ENCODE measurements around the gene TCHP.
"Not testable (repeated sequence)": the region's sequence is repeated elsewhere in the genome, so short reads cannot be mapped to it uniquely, and the experiment has no call there.

TCHP gene, protein sequence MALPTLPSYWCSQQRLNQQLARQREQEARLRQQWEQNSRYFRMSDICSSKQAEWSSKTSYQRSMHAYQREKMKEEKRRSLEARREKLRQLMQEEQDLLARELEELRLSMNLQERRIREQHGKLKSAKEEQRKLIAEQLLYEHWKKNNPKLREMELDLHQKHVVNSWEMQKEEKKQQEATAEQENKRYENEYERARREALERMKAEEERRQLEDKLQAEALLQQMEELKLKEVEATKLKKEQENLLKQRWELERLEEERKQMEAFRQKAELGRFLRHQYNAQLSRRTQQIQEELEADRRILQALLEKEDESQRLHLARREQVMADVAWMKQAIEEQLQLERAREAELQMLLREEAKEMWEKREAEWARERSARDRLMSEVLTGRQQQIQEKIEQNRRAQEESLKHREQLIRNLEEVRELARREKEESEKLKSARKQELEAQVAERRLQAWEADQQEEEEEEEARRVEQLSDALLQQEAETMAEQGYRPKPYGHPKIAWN

DNA sequence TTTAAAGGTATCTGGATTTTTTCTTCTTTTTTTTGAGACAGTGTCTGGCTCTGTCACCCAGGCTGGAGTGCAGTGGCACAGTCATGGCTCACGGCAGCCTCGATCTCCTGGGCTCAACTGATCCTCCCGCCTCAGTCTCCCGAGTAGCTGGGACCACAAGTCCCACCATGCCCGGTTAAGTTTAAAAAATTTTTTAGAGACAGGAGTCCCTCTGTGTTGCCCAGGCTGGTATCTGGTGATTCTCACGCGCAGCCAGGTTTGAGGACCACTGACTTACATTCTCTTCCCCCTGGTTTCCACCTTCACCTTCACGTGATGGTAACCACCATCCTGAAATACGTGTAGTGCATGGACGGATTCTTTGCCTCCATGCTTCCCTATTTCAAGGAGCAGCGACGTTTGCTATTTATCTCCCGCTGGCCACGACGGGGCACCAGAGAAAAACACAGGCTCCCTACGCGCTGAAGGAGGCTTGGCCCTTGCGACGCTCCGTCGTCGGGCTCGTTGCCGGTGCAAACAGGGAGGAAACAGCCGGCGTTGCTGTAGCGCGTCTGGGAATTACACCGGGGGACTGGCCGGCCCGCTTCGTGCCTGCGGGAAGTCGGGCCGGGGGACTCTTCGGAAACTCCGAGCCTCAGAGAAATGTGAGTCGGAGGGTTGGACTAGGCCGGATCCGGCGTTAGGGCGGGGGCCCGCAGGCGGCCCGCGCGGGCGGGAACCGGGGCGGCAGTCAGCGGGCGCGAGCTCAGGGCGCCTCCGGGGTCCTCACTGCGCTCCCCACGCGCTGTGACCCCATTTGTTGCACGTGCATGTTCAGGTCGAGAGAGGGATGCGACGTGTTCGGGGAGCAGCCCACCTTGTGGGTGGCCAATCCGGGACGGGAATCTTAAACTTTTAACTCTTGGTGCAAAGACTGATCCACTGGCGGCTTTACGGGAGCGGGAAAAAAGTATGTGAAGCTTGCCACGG is at the start of gene TCHP:
TCHP (plus strand) TSS at position 492 of the 969 bp plus-strand sequence. CDS start 2,753 bp downstream, outside the sequence.
- DNase-seq (ENCODE audit: low read depth in 3 of 3) = peak; percentile 45 to 63 (median 61)

DNA sequence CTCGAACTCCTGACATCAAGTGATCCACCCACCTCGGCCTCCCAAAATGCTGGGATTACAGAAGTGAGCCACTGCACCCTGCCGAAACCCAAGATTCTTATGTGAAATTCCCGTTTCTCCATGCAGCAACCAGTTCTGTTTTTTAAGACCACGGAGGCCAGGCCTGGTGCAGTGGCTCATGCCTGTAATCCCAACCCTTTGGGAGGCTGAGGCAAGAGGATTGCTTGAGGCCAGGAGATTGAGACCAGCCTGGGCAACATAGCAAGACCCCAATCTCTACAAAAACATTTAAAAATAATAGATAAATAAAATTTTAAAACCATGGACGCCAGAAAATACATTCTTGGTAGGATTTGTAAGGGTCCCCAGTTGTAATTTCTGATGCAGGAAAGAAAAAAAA is 49.6 kb upstream of the TCHP start:
- not testable (repeated sequence) for DNase-seq (ENCODE audit: low read depth in 3 of 3)

DNA sequence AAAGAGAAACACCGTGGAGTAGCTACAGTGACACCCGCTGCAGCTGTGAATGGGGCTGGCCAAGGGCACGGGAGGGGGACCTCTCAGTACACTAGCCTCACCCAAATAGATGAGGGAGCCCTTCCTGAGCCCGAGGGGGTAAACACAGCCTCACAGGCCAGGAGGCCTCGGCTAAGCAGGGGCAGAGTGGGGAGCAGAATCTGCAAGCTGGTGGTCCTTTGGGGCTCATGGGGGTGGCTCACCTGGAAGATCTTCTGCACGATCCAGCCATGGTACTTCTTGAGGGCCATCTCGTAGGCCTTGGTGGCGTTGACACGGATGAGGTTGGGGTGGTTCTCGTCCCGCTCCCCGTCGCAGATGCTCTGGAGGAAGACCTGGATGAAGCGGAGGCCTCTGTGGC is 44.7 kb upstream of the TCHP start:
- no peak for DNase-seq (ENCODE audit: low read depth in 3 of 3)

DNA sequence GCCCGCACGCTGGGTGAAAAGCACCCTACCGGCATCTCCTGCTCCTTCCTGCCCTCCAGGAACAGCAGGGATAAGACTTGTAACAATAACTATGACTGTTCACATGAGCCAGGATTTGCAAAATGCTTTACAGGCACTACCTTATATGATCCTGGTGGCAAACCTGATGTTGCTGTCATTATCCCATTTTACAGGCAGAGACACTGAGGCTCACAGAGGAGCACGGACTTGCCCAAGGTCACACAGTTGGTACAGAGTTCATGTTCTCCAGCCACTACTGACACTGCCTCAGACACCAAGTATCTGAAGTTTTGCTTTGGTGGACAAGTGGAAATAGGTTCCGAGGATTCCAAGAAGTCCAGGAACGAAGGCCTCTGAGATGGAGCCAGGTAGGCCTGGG is 42.4 kb upstream of the TCHP start:
- DNase-seq (ENCODE audit: low read depth in 3 of 3) = no peak

DNA sequence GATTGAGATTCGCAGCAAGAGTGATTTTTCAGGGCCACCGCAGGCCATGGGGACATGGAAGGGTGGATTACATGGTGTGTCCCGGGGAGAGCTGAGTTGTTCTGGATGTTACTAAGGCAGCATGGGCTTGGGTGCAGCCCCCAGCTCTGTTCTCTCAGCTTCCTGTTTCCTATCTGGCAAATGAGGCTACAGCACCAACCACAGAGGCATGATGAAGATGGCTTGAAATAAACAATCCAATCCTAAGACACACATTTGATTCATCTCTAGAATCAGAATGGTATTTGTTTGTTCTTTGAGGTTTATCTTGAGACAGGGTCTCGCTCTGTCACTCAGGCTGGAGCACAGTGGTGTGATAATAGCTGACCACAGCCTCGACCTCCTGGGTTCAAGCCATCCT is 41.3 kb upstream of the TCHP start:
- no peak for DNase-seq (ENCODE audit: low read depth in 3 of 3)

DNA sequence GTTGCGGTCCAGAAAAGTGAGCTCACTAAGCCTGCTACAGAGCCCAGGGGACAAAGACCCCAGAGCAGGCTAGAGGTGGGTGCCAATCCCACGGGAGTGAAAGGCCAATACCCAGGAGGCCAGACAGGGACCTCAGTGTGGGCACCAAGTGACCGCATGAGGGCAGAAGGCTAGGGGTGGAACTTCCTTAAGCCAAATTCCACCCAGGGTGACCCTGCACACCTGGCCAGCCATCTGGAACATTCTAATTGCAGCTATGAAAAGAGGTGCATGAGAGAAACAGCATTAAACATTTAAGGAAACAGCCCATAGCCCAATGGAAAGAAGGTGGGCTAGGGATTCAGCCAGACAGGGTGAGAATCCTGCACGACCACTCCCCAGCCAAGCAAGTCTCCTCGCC is 39.1 kb upstream of the TCHP start:
- no peak for DNase-seq (ENCODE audit: low read depth in 3 of 3)

DNA sequence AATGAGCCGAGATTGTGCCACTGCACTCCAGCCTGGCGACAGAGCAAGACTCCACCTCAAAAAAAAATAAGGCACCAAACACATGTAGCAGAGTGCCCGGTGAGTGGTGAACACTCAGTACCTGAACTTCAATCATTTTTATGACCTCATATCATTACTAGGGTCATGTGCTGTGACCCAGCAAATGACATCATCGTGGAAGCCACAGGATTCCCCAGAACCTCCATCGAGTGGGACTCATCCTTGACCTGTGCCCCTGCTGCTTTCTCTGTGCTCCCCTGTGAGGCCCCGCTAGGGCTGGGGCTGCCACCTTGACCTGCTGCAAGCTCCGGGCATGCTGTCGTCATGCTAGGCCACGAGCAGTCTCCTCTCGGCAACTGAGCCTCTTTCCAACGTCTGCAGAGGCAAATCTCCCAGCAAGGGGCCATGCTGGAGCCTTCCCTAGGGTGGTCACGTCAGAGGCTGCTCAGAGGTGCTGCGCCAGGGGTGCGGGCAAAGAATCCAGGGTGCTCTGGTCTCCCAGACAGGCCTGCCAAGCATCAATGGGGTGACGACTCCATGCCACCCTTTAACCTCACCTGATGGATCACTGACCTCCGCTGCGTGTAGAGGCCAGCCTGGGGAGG is 38.3 kb upstream of the TCHP start:
- DNase-seq (ENCODE audit: low read depth in 3 of 3) = no peak

DNA sequence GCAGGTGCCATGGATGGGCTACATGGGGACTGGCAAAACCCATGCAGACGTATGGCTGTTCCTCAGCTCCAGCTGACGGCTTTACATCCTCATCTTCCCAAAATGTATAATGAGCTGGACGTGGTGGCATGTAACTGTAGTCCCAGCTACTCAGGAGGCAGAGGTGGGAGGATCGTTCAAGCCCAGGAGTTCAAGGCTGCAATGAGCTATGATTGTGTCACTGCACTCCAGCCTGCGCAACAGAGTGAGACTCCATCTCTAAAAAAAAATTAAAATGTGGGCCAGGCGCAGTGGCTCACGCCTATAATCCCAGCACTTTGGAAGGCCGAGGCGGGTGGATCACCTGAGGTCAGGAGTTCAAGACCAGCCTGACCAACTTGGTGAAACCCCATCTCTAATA is 37.6 kb upstream of the TCHP start:
- not testable (repeated sequence) for DNase-seq (ENCODE audit: low read depth in 3 of 3)

DNA sequence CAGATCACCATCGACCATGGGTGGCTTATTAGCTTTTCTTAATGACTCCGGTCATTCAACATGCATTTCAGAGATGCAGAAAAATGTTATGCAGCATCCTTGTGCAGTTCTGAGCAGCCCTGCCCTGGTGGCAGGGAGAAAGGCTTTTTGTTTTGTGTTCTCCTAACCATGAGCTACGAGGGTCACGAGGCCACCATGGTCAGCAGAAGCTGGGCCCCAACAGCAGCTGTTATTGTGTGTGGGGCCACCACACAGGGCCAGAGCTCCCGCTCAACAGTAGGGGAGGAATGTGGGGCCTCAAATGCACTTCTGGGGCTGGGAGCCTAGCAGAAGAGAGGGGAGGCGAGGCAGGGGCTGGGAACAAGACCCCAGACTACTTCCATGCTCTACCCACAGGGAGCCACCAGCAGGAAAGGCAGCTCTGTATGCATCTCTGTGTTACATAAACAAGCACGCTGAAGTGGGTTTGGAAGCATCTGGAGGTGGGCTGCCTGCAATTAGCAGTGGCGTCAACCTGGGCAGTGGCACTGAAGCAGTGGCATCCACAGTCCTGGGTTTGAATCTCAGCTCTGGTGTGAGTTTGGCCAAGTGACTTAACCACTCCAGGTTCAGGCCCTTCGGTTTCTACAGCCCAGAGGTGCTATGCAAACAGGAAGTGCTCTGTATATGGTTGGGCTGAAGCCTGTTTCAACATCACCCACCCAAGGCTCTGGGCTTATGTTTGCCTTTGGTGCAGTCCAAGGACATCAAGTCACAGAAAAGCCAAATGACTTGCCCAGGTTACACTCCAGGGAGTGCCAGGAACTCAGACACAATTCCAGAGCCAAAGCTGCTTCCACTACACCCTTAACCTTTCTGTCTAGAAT is 36.0 kb upstream of the TCHP start:
- DNase-seq (ENCODE audit: low read depth in 3 of 3) = no peak

DNA sequence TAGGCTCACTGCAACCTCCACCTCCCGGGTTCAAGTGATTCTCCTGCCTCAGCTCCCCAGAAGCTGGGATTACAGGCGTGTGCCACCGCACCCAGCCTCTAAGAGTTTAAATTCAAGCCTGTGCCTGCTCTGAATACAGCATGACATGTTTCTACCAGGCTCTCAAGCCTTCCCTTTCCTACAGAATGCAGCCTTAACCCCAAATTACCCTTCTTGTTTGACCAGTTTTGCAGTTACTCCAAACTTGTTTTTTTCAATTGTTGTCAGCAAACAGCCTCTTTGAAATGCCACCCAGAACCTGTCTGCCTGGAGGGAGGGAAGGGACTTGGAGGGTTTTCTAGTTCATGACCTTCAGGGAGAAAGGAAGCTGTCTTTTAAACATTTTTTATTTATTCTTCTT is 35.2 kb upstream of the TCHP start:
- no peak for DNase-seq (ENCODE audit: low read depth in 3 of 3)

DNA sequence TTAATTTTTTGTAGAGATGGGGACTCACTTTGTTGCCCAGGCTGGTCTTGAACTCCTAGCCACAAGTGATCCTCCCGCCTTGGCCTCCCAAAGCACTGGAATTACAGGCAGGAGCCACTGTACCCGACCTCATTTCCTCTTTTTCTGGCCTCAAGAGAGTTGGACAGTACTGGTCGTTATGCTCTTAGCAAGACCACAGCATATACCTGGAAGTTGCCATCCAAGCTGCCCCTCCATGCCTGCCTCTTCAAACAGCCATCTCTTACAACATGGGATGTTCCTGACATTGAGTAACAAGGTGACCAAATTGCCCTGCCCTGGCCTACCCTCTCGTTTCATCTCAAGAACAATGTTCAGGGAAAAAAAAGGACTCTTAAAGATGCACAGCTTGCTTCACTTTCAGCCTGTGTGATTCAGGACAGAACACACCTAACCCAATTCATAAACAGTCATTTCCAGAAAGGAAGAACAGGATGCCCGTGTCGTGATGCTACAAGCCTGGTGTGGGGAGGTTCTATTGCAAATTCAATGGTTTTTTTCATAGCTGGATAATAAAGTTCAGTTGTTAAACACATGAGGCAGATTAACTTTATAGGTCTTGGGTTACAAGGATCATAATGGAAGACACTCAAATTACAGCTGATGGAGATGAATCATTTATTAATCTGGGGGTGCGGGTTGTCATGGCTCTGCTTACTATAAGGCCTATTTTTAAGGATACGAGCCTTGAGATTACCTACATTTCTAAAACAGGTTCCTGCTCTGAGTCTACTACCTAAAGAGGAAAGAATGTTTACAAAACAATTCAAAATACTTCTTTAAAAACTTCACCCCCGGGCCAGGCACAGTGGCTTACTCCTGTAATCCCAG is 31.7 kb upstream of the TCHP start:
- no peak for DNase-seq (ENCODE audit: low read depth in 3 of 3)

DNA sequence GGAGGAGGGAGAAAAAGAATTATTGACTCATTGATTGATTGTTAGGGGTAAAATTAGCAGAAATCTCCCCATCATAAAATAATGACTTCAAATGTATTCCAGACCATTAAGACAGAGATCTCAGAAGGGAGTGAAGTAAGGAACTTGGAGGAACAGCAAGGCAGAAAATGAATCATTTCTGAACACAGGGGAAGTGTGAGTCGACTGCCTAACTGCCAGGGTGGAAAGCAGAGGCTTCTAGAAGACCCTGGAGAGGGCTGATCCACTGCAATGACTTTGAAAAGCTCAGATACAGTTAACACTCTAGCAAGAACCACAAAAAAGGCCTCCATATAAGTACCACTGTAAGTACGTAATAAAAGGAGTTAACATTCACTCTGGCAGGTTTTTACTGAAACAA is 29.4 kb upstream of the TCHP start:
- no peak for DNase-seq (ENCODE audit: low read depth in 3 of 3)

DNA sequence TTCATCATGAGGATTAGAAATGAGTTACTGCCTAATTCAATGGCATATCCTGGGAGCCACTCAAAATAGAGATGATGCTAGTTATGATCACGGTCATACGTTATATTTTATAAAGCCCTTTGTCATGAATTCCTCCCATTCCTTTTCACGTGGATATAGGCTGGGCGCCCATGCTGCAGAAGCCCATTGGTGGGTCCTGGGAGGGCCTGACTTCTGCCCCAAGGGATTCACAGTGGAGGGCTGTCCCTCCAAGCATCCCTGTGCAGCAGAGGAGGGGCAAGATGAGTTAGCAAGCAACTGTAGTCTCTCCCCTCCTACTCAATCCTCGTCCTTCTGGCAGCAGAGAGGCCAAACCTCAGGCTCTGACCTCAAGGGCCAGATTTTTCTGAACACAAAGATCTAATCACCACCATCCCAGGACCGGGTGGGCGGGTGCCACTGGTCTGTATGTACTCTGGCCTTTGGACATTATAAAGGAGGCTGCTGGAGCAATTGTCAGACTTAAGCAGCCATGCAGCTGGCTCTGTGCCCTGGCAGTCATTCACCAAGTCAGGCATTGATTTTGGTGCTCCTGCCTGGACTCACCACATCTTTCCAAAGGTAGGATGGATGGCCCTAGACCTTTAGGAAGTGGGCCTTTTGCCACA is 28.3 kb upstream of the TCHP start:
- DNase-seq (ENCODE audit: low read depth in 3 of 3) = no peak

DNA sequence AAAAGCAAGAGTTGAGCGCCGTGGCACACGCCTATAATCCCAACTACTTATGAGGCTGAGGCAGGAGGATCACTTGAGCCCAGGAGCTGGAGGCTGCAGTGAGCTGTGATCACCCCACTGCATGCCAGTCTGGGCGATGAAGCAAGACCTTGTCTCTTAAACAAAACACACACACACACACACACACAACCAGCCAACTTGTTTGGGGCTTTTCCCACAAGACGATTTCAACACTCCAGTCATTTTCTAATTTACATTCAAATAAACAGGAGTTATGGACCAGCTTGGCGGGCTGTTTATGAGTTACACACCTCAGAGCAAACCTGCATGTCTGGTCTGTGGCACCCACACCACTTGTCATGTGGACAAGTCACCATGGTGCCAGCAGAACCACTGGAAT is 26.4 kb upstream of the TCHP start:
- no peak for DNase-seq (ENCODE audit: low read depth in 3 of 3)

DNA sequence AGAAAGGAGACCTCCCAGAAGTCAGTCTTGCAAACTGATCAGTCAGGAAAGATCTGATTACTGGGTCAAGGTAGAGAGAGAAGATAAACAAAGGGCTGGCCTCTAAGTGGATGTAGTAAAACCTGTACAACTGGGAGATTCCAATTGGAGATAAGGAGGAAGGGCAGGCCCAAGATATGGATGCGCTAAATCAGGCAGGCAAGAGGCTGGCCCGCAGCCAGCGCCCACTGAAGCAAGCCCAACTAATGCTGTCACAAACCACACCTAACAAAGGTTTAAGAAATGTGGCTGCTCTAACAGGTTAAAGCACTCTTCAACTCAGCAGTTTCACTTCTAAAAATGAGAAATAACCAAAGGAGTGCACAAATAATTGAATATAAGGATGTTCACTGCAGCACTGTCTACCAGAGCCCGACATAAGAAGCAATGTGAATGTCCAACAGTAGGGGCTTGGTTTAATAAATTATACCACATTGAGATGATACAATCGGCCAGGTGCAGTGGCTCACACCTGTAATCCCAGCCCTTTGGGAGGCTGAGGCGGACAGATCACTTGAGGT is 24.4 kb upstream of the TCHP start:
- no peak for DNase-seq (ENCODE audit: low read depth in 3 of 3)

DNA sequence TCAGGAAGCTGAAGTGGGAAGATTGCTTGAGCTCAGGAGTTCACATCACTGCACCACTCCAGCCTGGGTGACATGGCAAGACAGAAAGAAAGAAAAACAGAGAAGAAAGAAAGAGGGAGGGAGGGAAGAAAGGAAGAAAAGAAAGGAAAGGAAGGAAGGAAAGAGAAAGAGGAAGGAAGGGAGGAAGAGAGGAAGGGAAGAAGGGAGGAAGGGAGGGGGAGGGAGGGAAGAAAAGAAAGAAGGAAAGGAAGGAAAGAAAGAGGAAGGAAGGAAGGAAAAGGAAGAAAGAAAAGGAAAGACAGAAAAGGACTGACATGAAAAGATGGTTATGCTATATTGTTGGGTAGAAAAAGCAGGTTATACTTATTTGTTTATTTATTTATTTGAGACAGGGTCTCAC is 23.7 kb upstream of the TCHP start:
- DNase-seq (ENCODE audit: low read depth in 3 of 3) = no peak

DNA sequence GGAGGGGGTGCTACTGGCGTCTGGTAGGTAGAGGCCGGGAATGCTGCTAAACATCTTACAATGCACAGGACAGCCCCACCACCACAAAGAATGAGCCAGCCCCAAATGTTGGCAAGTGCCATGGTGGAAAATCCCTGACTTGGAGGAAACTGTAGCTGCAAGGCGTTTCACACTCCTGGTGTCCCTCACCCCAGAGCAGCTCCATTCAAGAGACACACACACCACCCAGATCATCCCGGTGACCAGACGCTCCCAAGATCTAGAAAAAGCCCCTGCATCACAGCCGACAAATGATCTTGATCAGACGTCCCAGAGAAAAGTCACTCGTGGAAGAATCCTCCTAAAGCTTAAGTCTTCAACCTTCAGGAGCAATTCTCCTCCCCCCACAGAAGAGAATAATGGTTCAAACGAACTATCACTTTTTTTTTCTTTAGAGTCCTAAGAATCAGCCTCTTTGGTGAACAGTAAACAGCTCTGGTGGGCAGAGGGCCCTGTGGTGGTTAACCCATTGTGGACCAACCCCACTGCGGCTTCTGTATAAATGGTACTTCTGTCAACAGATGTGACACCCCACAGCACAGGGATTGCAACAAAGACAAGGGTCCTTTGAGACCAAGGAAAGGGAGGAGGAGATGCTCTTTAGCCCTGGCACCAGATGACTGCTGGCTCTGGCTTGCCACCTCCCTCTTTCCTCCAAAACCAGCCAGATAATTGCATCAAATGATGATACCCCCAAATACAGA is 22.4 kb upstream of the TCHP start:
- no peak for DNase-seq (ENCODE audit: low read depth in 3 of 3)

DNA sequence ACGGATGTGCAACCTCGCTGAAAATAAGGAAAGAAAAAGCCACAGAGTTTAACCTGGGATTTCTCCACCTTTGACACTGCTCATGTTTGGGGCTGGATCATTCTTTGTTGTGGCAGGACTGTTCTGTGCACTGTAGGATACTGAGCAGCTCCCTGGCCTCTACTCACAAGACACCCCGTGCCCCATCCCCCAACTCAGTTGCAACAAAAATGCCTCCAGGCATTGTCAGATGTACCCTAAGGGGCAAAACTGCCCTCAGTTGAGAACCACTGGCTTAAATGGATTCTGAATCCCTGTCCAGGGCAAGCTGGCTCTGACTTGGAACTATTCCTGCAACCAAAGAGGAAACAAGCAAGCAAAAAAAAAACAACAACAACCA is 21.8 kb upstream of the TCHP start:
- DNase-seq (ENCODE audit: low read depth in 3 of 3) = no peak

DNA sequence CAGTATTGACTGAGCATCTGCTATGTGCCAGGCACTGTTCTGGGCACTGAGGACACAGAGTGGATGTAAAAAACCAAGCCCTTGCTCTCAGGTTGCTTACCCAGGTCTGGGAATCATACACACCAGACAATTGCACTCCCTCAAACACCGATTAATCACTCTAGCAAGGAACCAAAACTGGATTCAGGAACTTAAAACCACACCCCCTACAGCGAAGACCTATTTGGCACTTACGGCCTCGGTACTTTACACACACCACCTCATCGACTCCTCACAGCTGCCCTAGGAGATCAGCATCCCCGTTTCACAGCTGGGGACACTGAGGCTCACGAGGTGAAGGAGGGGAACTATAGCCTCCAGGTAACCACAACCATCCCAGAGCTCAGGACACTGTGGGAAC is 21.3 kb upstream of the TCHP start:
- DNase-seq (ENCODE audit: low read depth in 3 of 3) = no peak

Data from stimulated activated CD4-positive, alpha-beta T cell treated with anti-CD3 and anti-CD28 coated beads, TNF-alpha, amount 100 ng/mL, for 48 hours (primary cell).